Measurements from ENCODE around the gene FAM240B.
A peak's percentile ranks its signal among the peaks of the same experiment; 100 is the strongest.

Gene FAM240B

GRCh38 chr9:38694676-38695075, 25.3 kb downstream of the FAM240B start:
- DNase-seq (ENCODE audit: low read depth in 1 of 2, low spot score in 1 of 2): no peak
- no peak for TF ChIP-seq JUND (IDR thresholded peaks at IDR 0.05; ENCODE audit: low read depth)
- in situ Hi-C loops (cut with HindIII; ENCODE audit: low pct_unique_long_range_greater_than_20kb, low sequenced_read_pairs): no loop called here

DNA sequence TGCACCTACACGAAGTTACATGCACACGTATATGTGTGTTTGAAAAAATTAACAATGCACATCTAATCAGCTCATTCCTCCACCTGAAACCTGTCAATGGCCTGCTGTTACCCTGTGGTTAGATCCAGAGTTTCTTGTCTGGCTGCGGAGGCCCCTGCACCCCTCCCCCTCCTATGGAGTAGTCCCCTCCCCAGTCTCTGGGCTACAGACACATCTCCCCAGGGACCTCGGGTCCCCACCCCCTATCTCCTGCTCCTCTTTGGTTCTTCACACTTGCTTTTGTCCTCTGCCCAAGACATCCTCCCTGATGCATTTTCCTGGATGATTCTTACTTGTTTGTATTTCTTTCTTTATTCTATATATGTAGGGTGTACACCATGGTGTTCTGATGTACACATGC, 27.2 kb downstream of the FAM240B start:
- in situ Hi-C loops (cut with HindIII; ENCODE audit: low pct_unique_long_range_greater_than_20kb, low sequenced_read_pairs): no loop called here
- TF ChIP-seq JUND (IDR thresholded peaks at IDR 0.05; ENCODE audit: low read depth): no peak
- DNase-seq (ENCODE audit: low read depth in 1 of 2, low spot score in 1 of 2): no peak

- in situ Hi-C loops (cut with HindIII; ENCODE audit: low pct_unique_long_range_greater_than_20kb, low sequenced_read_pairs): no loop called here
- TF ChIP-seq JUND (IDR thresholded peaks at IDR 0.05; ENCODE audit: low read depth): no peak
Observed at GRCh38 chr9:38690574-38690973, 29.4 kb downstream of the FAM240B start.

GRCh38 chr9:38689678-38690077, 30.3 kb downstream of the FAM240B start:
- in situ Hi-C loops (cut with HindIII; ENCODE audit: low pct_unique_long_range_greater_than_20kb, low sequenced_read_pairs): no loop called here
- peak in 1 of 2 experiments; percentile 23 for DNase-seq (ENCODE audit: low read depth in 1 of 2, low spot score in 1 of 2)
- no peak for TF ChIP-seq JUND (IDR thresholded peaks at IDR 0.05; ENCODE audit: low read depth)

More at GRCh38 chr9:38690574-38690973, 29.4 kb downstream of the FAM240B start:
- no peak for DNase-seq (ENCODE audit: low read depth in 1 of 2, low spot score in 1 of 2)

DNA sequence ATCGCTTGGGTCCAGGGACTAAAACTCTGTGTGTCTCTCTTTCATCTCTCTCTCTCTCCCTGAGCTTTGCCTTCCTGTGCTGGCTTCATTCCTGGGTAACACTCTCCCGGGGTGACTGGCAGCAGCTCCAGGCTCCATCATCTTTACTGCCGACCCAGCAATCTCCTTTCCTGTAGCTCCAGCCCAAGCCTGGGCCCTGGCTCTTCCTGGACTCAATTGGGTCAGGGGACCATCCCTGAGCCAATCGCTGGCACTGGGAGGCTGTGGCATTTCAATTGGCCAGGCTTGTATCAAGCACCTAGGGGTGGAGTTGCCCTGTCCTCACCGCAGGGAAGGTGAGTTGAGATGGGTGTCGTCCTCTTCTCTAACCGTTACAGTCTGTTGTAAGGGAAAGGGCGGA, 31.9 kb downstream of the FAM240B start:
- no peak for DNase-seq (ENCODE audit: low read depth in 1 of 2, low spot score in 1 of 2)
- in situ Hi-C loops (cut with HindIII; ENCODE audit: low pct_unique_long_range_greater_than_20kb, low sequenced_read_pairs): no loop called here
- no peak for TF ChIP-seq JUND (IDR thresholded peaks at IDR 0.05; ENCODE audit: low read depth)

DNA sequence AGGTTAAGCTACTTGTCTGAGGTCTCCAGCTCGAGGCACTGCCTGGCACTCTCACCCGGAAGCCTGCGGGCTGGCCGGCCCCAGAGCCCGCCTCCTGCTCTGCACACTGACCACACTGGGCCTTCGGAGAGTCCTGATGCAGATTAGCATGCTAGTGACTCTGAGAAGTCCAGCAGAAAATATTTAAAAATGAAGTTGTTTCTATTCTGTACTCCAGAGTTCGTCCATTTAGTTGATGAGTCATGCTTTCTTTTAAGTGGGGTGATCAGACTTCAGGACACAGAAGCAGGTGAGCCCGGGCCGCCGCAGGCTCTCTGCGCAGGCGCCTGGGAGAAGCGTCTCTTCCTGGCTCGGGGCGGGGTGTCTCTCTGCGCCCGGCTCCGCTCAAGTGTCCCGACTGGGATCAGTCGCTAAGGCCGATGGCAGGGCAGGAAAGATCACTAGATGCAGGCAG, 32.5 kb downstream of the FAM240B start:
- peak; percentile 41 to 60 for DNase-seq (ENCODE audit: low read depth in 1 of 2, low spot score in 1 of 2)
- TF ChIP-seq JUND (IDR thresholded peaks at IDR 0.05; ENCODE audit: low read depth): no peak
- in situ Hi-C loops (cut with HindIII; ENCODE audit: low pct_unique_long_range_greater_than_20kb, low sequenced_read_pairs): no loop called here

DNA sequence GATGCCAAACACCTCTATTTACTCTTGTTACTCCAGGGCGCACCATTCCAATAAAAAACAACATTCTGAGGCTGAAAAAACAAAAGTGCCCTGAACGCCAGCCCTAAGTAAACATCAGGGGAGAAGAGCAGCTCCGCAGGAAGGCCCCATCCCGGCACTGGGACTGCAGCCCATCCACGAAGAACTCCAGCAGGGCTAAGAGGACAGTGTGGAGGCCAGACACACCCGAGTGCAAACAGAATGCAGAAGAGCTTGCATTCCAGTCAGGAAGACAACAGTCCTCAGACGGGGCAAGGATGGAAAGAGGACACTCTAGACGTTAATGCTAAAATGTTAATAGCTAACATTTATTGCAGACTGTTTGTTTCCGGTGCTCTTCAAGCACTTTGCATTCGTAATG, 33.0 kb downstream of the FAM240B start:
- no peak for DNase-seq (ENCODE audit: low read depth in 1 of 2, low spot score in 1 of 2)
- no peak for TF ChIP-seq JUND (IDR thresholded peaks at IDR 0.05; ENCODE audit: low read depth)
- in situ Hi-C loops (cut with HindIII; ENCODE audit: low pct_unique_long_range_greater_than_20kb, low sequenced_read_pairs): no loop called here

DNA sequence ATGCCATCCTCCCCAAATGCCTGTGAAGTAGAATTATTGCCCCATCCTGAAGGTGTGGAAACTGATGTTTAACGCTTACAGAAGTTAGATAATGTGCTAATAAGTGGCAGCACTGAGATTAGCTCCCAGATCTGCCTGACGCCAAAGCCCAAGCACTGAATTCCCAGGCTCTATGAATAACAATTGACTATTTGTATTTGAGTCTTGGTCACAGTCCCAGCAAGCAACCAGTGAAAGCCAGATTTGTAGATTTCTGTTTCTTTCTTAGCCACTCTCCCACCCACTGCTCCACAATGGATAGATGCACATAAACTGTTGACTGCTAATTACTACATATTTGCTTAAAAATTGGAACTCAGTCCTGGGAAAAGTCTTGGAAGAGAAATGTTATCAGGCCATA, 34.4 kb downstream of the FAM240B start:
- DNase-seq (ENCODE audit: low read depth in 1 of 2, low spot score in 1 of 2): no peak
- in situ Hi-C loops (cut with HindIII; ENCODE audit: low pct_unique_long_range_greater_than_20kb, low sequenced_read_pairs): no loop called here

DNA sequence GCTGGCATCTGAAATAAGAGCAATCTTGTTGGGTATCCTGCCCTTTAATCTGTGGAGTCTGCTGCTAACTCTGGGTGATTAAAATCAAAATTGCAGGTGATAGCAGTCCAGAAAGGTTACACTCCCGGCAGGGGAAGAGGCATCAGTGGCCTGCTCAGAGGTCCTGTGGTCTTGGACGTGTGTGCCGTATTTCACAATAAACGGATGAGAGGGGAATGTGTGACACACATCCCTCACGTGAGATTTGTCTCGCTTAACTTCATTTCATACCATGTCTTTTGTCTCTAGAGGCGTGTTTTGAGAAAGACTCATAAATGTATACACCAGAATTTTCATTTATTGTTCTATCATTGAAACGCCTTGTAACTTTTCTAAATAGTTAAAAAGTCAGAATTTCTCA, 36.6 kb downstream of the FAM240B start:
- no peak for DNase-seq (ENCODE audit: low read depth in 1 of 2, low spot score in 1 of 2)
- no peak for TF ChIP-seq JUND (IDR thresholded peaks at IDR 0.05; ENCODE audit: low read depth)
- in situ Hi-C loops (cut with HindIII; ENCODE audit: low pct_unique_long_range_greater_than_20kb, low sequenced_read_pairs): no loop called here

More for the DNA sequence above, 34.4 kb downstream of the FAM240B start:
- no peak for TF ChIP-seq JUND (IDR thresholded peaks at IDR 0.05; ENCODE audit: low read depth)

GRCh38 chr9:38682713-38683112, 37.2 kb downstream of the FAM240B start:
- peak in 1 of 2 experiments; percentile 13 for DNase-seq (ENCODE audit: low read depth in 1 of 2, low spot score in 1 of 2)
- TF ChIP-seq JUND (IDR thresholded peaks at IDR 0.05; ENCODE audit: low read depth): no peak
- in situ Hi-C loops (cut with HindIII; ENCODE audit: low pct_unique_long_range_greater_than_20kb, low sequenced_read_pairs): no loop called here

GRCh38 chr9:38681747-38682227, 38.1 kb downstream of the FAM240B start:
- in situ Hi-C loops (cut with HindIII; ENCODE audit: low pct_unique_long_range_greater_than_20kb, low sequenced_read_pairs): no loop called here
- DNase-seq (ENCODE audit: low read depth in 1 of 2, low spot score in 1 of 2): peak in 1 of 2 experiments; percentile 10
- no peak for TF ChIP-seq JUND (IDR thresholded peaks at IDR 0.05; ENCODE audit: low read depth)

GRCh38 chr9:38680837-38681445, 39.0 kb downstream of the FAM240B start:
- in situ Hi-C loops (cut with HindIII; ENCODE audit: low pct_unique_long_range_greater_than_20kb, low sequenced_read_pairs): no loop called here
- no peak for DNase-seq (ENCODE audit: low read depth in 1 of 2, low spot score in 1 of 2)
- no peak for TF ChIP-seq JUND (IDR thresholded peaks at IDR 0.05; ENCODE audit: low read depth)

DNA sequence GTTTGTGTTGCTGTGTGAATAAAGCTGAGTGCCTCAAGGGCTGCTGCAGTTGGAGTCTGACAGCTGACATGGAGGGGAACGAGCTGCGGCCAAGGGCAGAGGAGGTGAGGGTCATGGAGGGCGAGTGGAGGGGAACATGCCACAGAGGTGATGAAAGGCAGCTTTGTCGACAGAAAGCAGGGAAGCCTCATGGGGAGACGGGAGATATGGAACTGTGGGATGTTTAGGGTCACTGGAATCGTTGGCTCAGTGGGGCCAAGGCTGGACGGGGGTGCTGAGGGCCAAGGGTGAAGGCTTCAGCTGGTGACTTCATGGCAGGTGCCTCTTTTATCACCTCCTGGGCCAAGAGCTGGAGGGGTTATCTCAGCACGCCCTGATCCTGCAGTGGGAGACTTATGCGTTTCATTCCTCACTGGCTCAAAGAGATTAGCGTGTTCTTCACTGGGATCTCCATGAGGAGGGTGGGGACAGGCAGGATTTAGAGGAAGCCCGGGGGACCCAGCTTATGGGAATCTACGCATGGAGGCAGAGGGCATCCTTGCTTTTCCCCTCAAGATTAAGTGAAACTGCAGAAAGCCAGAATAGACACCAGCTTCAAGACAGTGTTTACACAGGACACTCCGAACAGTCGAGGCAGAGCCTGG, 42.2 kb downstream of the FAM240B start:
- TF ChIP-seq JUND (IDR thresholded peaks at IDR 0.05; ENCODE audit: low read depth): no peak
- no peak for DNase-seq (ENCODE audit: low read depth in 1 of 2, low spot score in 1 of 2)
- in situ Hi-C loops (cut with HindIII; ENCODE audit: low pct_unique_long_range_greater_than_20kb, low sequenced_read_pairs): no loop called here
